ENCODE data around the gene RGS4.

The RGS4 gene

DNA sequence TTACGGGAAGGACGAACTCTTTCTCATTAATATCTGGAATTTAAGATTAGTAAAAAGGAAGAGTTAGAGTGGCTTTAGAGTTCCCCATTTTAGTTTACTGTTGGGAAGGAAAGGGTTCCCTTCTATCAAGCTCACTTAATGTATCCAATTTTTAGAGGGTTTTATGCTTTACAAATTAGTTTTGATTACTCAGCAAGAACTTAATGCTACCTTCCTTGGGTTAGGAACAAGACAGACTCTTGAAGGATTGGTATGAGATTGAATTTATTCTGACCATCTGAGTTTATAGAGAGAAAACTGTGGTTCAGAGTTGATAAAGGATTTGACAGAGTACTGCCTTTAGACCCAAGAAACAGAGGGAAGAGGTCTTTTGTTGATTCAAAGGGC lies 29.5 kb upstream of the RGS4 start:
- no peak overlapping the region for H3K27ac ChIP-seq
- TF ChIP-seq CTCF (conservative IDR thresholded peaks at IDR 0.05) = no peak

DNA sequence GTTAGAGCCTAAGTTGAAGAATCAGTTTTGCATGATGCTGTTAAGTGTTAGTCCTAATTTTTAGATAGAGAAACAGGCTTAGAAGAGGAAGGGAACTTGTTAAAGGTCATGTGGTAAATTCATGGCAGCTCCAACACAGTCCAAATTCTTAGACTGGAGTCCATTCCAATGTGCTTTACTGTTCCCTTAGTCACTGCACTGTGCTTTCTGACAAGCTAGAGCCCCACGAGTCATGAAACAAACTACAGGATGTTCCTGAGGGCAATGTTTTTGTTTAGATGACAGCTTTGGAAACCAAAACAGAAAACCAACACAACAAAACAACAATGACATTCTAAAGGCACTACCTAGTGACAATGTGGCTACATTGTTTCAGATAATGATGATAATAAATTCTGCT lies 23.1 kb upstream of the RGS4 start:
- H3K27ac ChIP-seq = no peak overlapping the region
- TF ChIP-seq CTCF (conservative IDR thresholded peaks at IDR 0.05) = no peak

DNA sequence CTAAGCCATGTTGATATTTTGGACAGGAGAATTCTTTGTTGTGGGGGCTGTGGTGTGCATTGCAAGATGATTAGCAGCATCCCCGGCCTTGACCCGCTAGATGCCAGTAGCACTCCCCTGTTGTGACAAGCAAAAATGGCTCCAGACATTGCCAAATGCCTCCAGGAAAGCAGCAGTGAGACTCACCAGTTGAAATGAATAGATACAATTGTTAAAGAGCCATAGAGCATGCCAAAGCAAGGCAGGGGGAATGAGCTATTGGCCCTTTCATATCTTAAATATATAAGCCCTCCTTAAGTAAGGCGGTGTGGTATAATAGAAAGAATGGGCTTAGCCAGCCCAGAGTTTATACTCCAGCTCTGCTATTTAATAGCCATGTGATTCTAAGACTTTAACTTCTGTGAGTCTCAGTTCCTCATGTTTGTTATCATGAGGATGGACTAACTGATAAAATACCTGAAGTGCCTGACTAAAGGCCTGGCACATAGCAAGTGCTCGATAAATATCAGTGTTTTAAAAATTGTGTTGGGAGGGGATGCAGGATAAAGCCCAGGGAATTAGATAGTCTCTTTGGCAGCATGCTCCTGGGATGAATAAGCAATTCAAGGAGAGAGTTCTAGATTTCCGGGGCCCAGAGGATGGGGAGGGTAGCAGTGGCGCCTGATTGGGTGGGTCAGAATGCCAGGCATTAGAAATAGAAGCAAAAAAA lies 21.1 kb upstream of the RGS4 start:
- TF ChIP-seq CTCF (conservative IDR thresholded peaks at IDR 0.05) = no peak
- H3K27ac ChIP-seq = no peak overlapping the region

GRCh38 chr1:163048869-163049268 lies 20.3 kb upstream of the RGS4 start:
- H3K27ac ChIP-seq = no peak overlapping the region
- no peak for TF ChIP-seq CTCF (conservative IDR thresholded peaks at IDR 0.05)

- H3K27ac ChIP-seq = no peak overlapping the region
- TF ChIP-seq CTCF (conservative IDR thresholded peaks at IDR 0.05) = no peak
These were observed 19.9 kb upstream of the RGS4 start for GRCh38 chr1:163049296-163049695.

GRCh38 chr1:163050496-163050895 lies 18.7 kb upstream of the RGS4 start:
- H3K27ac ChIP-seq = no peak overlapping the region
- no peak for TF ChIP-seq CTCF (conservative IDR thresholded peaks at IDR 0.05)

DNA sequence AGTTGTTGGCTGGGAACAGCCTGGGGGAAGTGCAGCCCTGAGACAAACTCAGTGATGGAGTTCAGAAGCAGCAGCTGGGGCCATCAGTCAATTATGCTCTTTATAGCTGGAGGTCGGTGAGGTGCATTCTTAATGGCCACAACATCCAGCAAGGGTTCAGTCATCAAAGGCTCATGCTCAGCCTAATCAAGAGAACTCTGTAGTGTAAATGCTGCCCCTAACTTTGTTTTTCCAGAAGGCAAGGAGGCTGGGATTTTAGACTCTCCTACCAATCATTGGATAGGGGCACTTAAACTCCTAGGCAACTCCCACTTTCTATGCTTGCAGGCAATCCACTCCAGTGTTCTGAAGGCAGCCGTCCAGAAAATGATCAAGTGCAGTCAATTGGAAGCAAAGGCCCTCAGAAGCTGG lies 15.0 kb upstream of the RGS4 start:
- no peak overlapping the region for H3K27ac ChIP-seq
- TF ChIP-seq CTCF (conservative IDR thresholded peaks at IDR 0.05) = no peak
